Measurements from ENCODE around the gene PRKCG.

DNA sequence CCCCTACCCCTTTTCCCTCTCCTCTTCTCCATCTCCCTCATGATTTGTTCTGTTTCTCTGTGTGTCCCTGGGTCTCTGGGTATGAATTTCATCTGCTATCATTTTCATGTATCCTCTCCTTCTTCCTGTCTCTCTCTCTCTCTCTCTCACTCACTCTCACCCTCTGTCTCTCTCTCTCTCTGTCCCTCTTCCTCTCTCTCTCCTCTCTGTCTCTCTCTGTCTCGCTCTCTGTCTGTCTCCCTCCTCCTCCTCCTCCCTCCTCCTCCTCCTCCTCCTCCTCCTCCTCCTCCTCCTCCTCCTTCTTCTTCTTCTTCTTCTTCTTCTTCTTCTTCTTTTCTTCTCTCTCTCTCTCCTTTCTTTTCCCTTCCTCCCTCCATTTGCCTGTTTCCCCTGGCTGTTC lies 23.8 kb downstream of the PRKCG start:
- no peak for TF ChIP-seq POLR2A (IDR thresholded peaks at IDR 0.05; ENCODE audit: control extremely low read depth in 1 of 2, low read depth in 2 of 2, low read length in 2 of 2)
- TF ChIP-seq TAF1 (IDR thresholded peaks at IDR 0.05; ENCODE audit: low read depth, low read length): no peak
- TF ChIP-seq, protein P1, sequence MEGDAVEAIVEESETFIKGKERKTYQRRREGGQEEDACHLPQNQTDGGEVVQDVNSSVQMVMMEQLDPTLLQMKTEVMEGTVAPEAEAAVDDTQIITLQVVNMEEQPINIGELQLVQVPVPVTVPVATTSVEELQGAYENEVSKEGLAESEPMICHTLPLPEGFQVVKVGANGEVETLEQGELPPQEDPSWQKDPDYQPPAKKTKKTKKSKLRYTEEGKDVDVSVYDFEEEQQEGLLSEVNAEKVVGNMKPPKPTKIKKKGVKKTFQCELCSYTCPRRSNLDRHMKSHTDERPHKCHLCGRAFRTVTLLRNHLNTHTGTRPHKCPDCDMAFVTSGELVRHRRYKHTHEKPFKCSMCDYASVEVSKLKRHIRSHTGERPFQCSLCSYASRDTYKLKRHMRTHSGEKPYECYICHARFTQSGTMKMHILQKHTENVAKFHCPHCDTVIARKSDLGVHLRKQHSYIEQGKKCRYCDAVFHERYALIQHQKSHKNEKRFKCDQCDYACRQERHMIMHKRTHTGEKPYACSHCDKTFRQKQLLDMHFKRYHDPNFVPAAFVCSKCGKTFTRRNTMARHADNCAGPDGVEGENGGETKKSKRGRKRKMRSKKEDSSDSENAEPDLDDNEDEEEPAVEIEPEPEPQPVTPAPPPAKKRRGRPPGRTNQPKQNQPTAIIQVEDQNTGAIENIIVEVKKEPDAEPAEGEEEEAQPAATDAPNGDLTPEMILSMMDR (IDR thresholded peaks at IDR 0.05; ENCODE audit: control extremely low read depth in 1 of 3, insufficient read depth in 1 of 3, low read depth in 1 of 3, low read length in 3 of 3): no peak
- TF ChIP-seq RFX5 (IDR thresholded peaks at IDR 0.05; ENCODE audit: borderline replicate concordance, low read depth, low read length): no peak
